Measurements from ENCODE around the gene ERCC6L2.

DNA sequence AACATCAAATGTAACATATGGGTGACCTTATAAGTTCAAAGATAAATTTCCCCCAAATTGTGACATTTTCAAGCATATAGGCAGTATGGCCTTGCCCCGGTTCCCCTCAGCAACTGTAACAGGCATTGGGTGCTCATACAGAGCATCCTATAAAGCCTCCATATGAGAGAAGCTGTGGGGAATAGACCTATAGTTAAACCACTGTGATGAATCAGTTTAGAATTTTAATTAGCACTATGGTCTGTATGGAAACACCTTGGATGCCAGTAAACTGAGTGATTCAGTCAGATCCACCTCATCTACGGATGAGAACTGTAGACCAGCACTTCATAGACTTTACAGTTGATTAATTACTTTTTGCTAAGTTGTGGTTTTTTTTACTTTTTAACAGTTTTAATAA lies 79.4 kb downstream of the ERCC6L2 start:
- TF ChIP-seq, protein P1, sequence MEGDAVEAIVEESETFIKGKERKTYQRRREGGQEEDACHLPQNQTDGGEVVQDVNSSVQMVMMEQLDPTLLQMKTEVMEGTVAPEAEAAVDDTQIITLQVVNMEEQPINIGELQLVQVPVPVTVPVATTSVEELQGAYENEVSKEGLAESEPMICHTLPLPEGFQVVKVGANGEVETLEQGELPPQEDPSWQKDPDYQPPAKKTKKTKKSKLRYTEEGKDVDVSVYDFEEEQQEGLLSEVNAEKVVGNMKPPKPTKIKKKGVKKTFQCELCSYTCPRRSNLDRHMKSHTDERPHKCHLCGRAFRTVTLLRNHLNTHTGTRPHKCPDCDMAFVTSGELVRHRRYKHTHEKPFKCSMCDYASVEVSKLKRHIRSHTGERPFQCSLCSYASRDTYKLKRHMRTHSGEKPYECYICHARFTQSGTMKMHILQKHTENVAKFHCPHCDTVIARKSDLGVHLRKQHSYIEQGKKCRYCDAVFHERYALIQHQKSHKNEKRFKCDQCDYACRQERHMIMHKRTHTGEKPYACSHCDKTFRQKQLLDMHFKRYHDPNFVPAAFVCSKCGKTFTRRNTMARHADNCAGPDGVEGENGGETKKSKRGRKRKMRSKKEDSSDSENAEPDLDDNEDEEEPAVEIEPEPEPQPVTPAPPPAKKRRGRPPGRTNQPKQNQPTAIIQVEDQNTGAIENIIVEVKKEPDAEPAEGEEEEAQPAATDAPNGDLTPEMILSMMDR (IDR thresholded peaks at IDR 0.05; ENCODE audit: insufficient read depth, low read length, poor library complexity, severe bottlenecking) = no peak
- no peak for TF ChIP-seq EZH2phosphoT487 (conservative IDR thresholded peaks at IDR 0.05; ENCODE audit: low read length)

All from SU-DHL-6 (cell line).